B cell (primary cell): ENCODE measurements around the gene RAD51B. TPM values are rescaled to one million over a fixed set of nuclear protein-coding genes. Genes with fewer than 3 reads are reported as not detected.
A peak's percentile ranks its signal among the peaks of the same experiment; 100 is the strongest.

Experiments
- ATAC-seq: fragments of 200-7000 bp; cut with Tn5 transposase; one replicate; pipeline ENCODE4 v1.10.0; 2021; ENCODE audit warnings: low read depth, mild to moderate bottlenecking, moderate number of reproducible peaks, moderate library complexity
- CTCF ChIA-PET: fragments of 350-600 bp; sonication (Branson Sonifier 250); formaldehyde crosslinking; loops from one replicate; lab custom pipeline; 2021; ENCODE audit warnings: antibody characterized with exemption, inconsistent platforms; lab: Charles Lee
- POLR2A ChIA-PET: fragments of 350-600 bp; sonication (Branson Sonifier 250); formaldehyde crosslinking; loops from one replicate; lab custom pipeline; 2021; ENCODE audit warnings: antibody characterized with exemption; lab: Charles Lee
- DNase-seq: peaks from one replicate; pipeline ENCODE4 v3.0.0; 2013
- H2AFZ ChIP-seq: 2 replicates; pipeline ENCODE4 v1.6.1; 2012; ENCODE audit warnings: mild to moderate bottlenecking, low read depth, low read length; ENCODE audit not compliant: insufficient read depth, poor library complexity, severe bottlenecking
- H3K27ac ChIP-seq, 2 donors: 1 replicate in 1 of 2; 2 replicates in 1 of 2; pipeline ENCODE4 v1.5.1; 2012 to 2013; ENCODE audit warnings: low read length in 2 of 2, mild to moderate bottlenecking in 2 of 2, moderate library complexity in 1 of 2
- H3K27me3 ChIP-seq, 4 experiments: fragments of 200-600 bp in 1 of 4; sonication (generic) in 1 of 4; replicated peaks in 1 of 4; 1 replicate in 2 of 4; 2 replicates in 2 of 4; pipeline versions ENCODE4 v1.6.1 to v1.7.0; 2013 to 2016; ENCODE audit warnings: low read length in 3 of 4, mild to moderate bottlenecking in 2 of 4, mixed read lengths in 1 of 4, moderate library complexity in 1 of 4; ENCODE audit not compliant: insufficient read depth in 4 of 4, control insufficient read depth in 3 of 4; ENCODE audit errors: control extremely low read depth in 1 of 4
- H3K36me3 ChIP-seq, 2 experiments: replicated peaks in 1 of 2; 1 replicate in 1 of 2; 2 replicates in 1 of 2; pipeline versions ENCODE4 v1.6.1 to v1.7.1; 2013; ENCODE audit warnings: low read length in 1 of 2; ENCODE audit not compliant: insufficient read depth in 2 of 2, control insufficient read depth in 1 of 2; ENCODE audit errors: control extremely low read depth in 1 of 2, extremely low read depth in 1 of 2
- H3K4me1 ChIP-seq, 2 donors: fragments of 200-600 bp in 1 of 2; sonication (generic) in 1 of 2; 1 replicate in 1 of 2; 2 replicates in 1 of 2; pipeline versions ENCODE4 v1.5.1 to v1.6.1; 2013 to 2017; ENCODE audit warnings: low read length in 2 of 2; ENCODE audit not compliant: control insufficient read depth in 2 of 2, insufficient read depth in 2 of 2
- H3K4me2 ChIP-seq: replicated peaks from 2 replicates; pipeline ENCODE3; 2012; ENCODE audit warnings: mild to moderate bottlenecking, low read depth, low read length; ENCODE audit not compliant: poor library complexity, severe bottlenecking
- H3K4me3 ChIP-seq, 5 experiments: fragments of 200-600 bp in 1 of 5; sonication (generic) in 1 of 5; 1 replicate in 3 of 5; 2 replicates in 2 of 5; pipeline versions ENCODE4 v1.5.1 to v1.7.0; 2011 to 2016; ENCODE audit warnings: low read length in 4 of 5, mild to moderate bottlenecking in 4 of 5, low read depth in 2 of 5, control low read depth in 1 of 5, moderate library complexity in 1 of 5; ENCODE audit not compliant: insufficient read depth in 1 of 5; ENCODE audit errors: control extremely low read depth in 1 of 5, extremely low read depth in 1 of 5
- H3K79me2 ChIP-seq: fragments of 200-600 bp; sonication (generic); one replicate; pipeline ENCODE4 v1.6.0; 2016; ENCODE audit warnings: low read length; ENCODE audit not compliant: control insufficient read depth, insufficient read depth
- H3K9ac ChIP-seq: fragments of 200-600 bp; sonication (generic); 2 replicates; pipeline ENCODE4 v1.6.1; 2017; ENCODE audit warnings: mild to moderate bottlenecking, low read length, moderate library complexity
- H3K9me3 ChIP-seq, 3 donors: one replicate each; pipeline versions ENCODE4 v1.6.1 to v1.7.1; 2013; ENCODE audit warnings: low read length in 2 of 3; ENCODE audit not compliant: control insufficient read depth in 2 of 3, insufficient read depth in 1 of 3; ENCODE audit errors: control extremely low read depth in 1 of 3
- H4K20me1 ChIP-seq: 2 replicates; pipeline ENCODE4 v1.6.0; 2012; ENCODE audit warnings: mild to moderate bottlenecking, low read length; ENCODE audit not compliant: insufficient read depth, control insufficient read depth, poor library complexity, severe bottlenecking
- H3K27ac Mint-ChIP-seq: one replicate; pipeline ENCODE4 v1.8.0; 2021; ENCODE audit warnings: mixed read lengths
- H3K27me3 Mint-ChIP-seq: one replicate; pipeline ENCODE4 v1.8.0; 2021; ENCODE audit warnings: mixed read lengths
- H3K4me1 Mint-ChIP-seq: one replicate; pipeline ENCODE4 v1.8.0; 2021; ENCODE audit warnings: mixed read lengths
- H3K4me3 Mint-ChIP-seq: one replicate; pipeline ENCODE4 v1.8.0; 2021; ENCODE audit warnings: mixed read lengths
- H3K9me3 Mint-ChIP-seq: one replicate; pipeline ENCODE4 v1.8.0; 2022; ENCODE audit warnings: mixed read lengths; ENCODE audit not compliant: insufficient read depth
- EZH2 ChIP-seq: IDR thresholded peaks from 2 replicates; pipeline ENCODE4 v1.6.1; 2012; ENCODE audit warnings: borderline replicate concordance, low read depth, mild to moderate bottlenecking, moderate library complexity, low read length; ENCODE audit not compliant: insufficient read depth, poor library complexity, severe bottlenecking
- WGBS: methylation state at CpG from one replicate; pipeline ENCODE4 v1.1.5; 2013; ENCODE audit warnings: missing lambda C conversion rate; ENCODE audit not compliant: insufficient coverage; 5-methylcytosine and 5-hydroxymethylcytosine counted together
- intact Hi-C: fragments of 100-400 bp; cut with micrococcal nuclease; formaldehyde crosslinking; loops from one replicate; pipeline ENCODE4 v1.10.0; 2022
- polyA plus RNA-seq: library from polyadenylated mRNA; depleted of rRNA; stranded (reverse); fragments of >200 nt; gene quantifications from 2 replicates; pipeline ENCODE4 v1.2.3, GENCODE V29; 2012
- total RNA-seq, 2 donors: library from RNA; stranded (reverse); fragments of 120-200 nt in 1 of 2; gene quantifications; 1 replicate in 1 of 2; 2 replicates in 1 of 2; pipeline versions ENCODE4 v1.2.3 to v1.2.4, GENCODE V29; 2013 to 2022
- TF ChIP-seq, protein P1 (sequence below): fragments of 200-600 bp; IDR thresholded peaks from one replicate; pipeline ENCODE4 v1.8.0; 2022; ENCODE audit warnings: antibody characterized with exemption, mild to moderate bottlenecking

RAD51B gene
- total and polyA plus RNA-seq, 2 donors (not counting 1 experiment from before 2014, with no cell fraction given): 6.5 to 60.6 TPM

DNA sequence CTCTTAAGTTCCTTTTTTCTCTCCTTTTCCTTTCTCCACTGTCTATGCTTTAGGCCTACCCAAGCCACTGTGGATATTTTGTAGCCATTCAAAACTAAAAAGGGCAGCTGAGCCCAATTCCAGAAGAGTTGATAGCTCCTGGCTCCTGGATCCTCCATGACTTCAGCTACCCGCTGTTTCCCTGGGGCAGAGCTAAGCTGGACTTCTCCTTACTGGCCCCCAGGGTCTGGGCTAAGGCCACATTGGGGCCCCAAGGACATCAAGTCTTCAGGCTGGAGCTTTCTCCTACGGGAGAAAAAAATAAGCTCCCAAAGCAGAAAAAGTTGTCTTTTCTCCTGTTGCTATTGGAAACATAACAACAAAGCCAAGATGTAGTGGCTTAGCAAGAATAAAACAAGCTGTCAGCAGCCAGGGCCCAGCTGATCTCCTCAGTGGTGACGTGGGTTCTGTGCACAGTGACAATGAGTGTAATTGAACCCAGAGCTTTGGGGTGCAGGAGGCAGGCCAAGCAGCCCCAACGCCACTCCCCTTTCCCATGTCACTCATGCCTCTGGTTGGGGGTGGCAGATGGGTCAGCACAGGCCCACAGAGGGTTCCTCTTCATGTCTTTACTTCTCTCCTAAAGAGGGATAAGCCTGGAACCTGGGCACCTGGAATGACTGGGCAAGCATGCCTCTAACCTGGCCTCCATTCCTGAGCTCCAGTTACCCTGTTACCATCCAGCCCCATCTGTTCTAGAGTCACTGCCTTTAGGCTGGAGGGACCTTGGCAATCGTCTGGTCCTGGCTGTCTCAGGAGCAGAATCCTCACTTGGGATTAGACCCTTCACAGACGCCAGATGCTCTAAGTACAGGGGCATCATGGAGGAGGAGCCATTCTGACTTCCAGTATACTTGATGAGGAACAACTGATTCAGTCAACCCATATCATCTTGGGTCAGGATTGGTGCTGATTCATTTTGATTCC, 802.1 kb downstream of the RAD51B start:
- Histone ChIP-seq H3K4me3 (no peak overlapping the region), H3K36me3 (no peaks in the 10 kb centered on the region), H3K27me3 (no peaks in the 10 kb centered on the region), H3K9me3 (peaks cover 2 to 21% (median 16%) of the 10 kb centered on the region in 3 donors), H4K20me1 (no peaks in the 10 kb centered on the region), H2AFZ (no peak overlapping the region), H3K4me1 (peaks cover 0 to 8% of the 10 kb centered on the region in 2 donors), H3K4me2 (no peak overlapping the region), H3K27ac (no peak overlapping the region), H3K79me2 (no peaks in the 10 kb centered on the region), H3K9ac (no peak overlapping the region)
- TF ChIP-seq EZH2: no peak
- TF ChIP-seq, protein P1, sequence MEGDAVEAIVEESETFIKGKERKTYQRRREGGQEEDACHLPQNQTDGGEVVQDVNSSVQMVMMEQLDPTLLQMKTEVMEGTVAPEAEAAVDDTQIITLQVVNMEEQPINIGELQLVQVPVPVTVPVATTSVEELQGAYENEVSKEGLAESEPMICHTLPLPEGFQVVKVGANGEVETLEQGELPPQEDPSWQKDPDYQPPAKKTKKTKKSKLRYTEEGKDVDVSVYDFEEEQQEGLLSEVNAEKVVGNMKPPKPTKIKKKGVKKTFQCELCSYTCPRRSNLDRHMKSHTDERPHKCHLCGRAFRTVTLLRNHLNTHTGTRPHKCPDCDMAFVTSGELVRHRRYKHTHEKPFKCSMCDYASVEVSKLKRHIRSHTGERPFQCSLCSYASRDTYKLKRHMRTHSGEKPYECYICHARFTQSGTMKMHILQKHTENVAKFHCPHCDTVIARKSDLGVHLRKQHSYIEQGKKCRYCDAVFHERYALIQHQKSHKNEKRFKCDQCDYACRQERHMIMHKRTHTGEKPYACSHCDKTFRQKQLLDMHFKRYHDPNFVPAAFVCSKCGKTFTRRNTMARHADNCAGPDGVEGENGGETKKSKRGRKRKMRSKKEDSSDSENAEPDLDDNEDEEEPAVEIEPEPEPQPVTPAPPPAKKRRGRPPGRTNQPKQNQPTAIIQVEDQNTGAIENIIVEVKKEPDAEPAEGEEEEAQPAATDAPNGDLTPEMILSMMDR: no peak
- no peak overlapping the region for H3K4me3 Mint-ChIP-seq
- ATAC-seq (no peak), DNase-seq (no peak)
- 90% methylated on average over 6 of the region's 6 CpGs for WGBS
- POLR2A ChIA-PET: no interaction called here
- H3K4me1 Mint-ChIP-seq: peaks cover 7% of the 10 kb centered on the region
- CTCF ChIA-PET: interaction anchor here (0.9 kb wide), 1 partner anchor 10 kb away, joined by 3 read pairs; no protein-coding TSS in a partner anchor
- intact Hi-C loops: no loop called here
- peaks cover 12% of the 10 kb centered on the region for H3K9me3 Mint-ChIP-seq
- H3K27ac Mint-ChIP-seq: no peak overlapping the region
- no peaks in the 10 kb centered on the region for H3K27me3 Mint-ChIP-seq

DNA sequence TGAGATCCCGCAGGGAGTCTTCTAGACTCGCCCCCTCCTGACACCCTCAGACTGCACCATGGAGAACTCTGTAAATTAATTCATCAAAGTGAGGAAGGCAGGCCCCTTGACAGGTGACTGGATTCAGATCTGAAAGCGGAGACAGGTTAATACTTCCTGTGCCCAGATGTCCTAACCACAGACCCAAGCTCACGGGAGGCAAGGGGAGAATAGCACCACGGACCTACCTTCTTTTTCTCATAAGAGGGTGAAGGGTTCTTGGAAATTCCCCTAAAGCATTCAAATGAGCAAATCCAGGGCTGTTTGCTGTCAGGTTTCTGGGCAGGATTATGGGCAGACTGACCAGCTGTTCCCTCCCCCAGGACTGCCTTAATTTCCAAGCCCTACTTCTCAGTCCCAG, 803.3 kb downstream of the RAD51B start:
- Histone ChIP-seq H3K9me3 (peaks cover 0 to 13% (median 10%) of the 10 kb centered on the region in 3 donors), H3K4me2 (no peak overlapping the region), H3K4me1 (peaks cover 6 to 17% of the 10 kb centered on the region in 2 donors), H3K27ac (no peak overlapping the region), H2AFZ (no peak overlapping the region), H3K79me2 (no peaks in the 10 kb centered on the region), H3K4me3 (no peak overlapping the region), H3K27me3 (no peaks in the 10 kb centered on the region), H3K9ac (no peak overlapping the region), H3K36me3 (no peaks in the 10 kb centered on the region), H4K20me1 (no peaks in the 10 kb centered on the region)
- WGBS: no CpG with 5 or more reads among the region's 5 CpGs
- TF ChIP-seq, protein P1: no peak
- TF ChIP-seq EZH2: no peak
- intact Hi-C loops: no loop called here
- ChIA-PET POLR2A (no interaction called here), CTCF (no interaction called here)
- no peak for DNase-seq
- ATAC-seq: no peak
- Mint-ChIP-seq H3K4me1 (peaks cover 14% of the 10 kb centered on the region), H3K9me3 (peaks cover 3% of the 10 kb centered on the region), H3K4me3 (no peak overlapping the region), H3K27ac (peak overlapping the region; percentile 47), H3K27me3 (no peaks in the 10 kb centered on the region)
